K562 (cell line): ENCODE measurements around the gene SLC19A1. TPM values are rescaled to one million over a fixed set of nuclear protein-coding genes. Genes with fewer than 3 reads are reported as not detected.
A peak's percentile ranks its signal among the peaks of the same experiment; 100 is the strongest.

ENCODE experiments used
- BACH1 ChIP-seq: fragments of 200-800 bp; sonication (Bioruptor generic); IDR thresholded peaks from 2 replicates; pipeline ENCODE4 v1.6.1; 2016; ENCODE audit warnings: missing genetic modification characterization, missing compliant biosample characterization
- C11orf30 ChIP-seq: fragments of 450-650 bp; IDR thresholded peaks from 2 replicates; pipeline ENCODE4 v1.6.1; 2016; ENCODE audit warnings: low read depth, mild to moderate bottlenecking
- CAMTA2 ChIP-seq: fragments of 250-450 bp; sonication (Bioruptor Pico); conservative IDR thresholded peaks from 2 replicates; pipeline ENCODE4 v1.5.1; 2022
- CCAR2 ChIP-seq: fragments of 200-400 bp; formaldehyde crosslinking; IDR thresholded peaks from 2 replicates; pipeline ENCODE4 v1.6.1; 2017; ENCODE audit warnings: mild to moderate bottlenecking, low read depth, low read length
- CHD1 ChIP-seq: fragments of 200-600 bp; sonication (generic); IDR thresholded peaks from one replicate; pipeline ENCODE4 v1.6.1; 2012; ENCODE audit warnings: mild to moderate bottlenecking, moderate library complexity, low read length, inconsistent platforms
- FOXJ3 ChIP-seq: sonication (generic); formaldehyde crosslinking; IDR thresholded peaks from 2 replicates; pipeline ENCODE4 v1.4.0; 2020; ENCODE audit warnings: mild to moderate bottlenecking, missing genetic modification reagents
- FOXK2 ChIP-seq, 2 experiments: fragments of 450-650 bp; IDR thresholded peaks in 1 of 2; conservative IDR thresholded peaks in 1 of 2; 2 replicates each; pipeline ENCODE4 v1.6.1; 2016; ENCODE audit warnings: low read depth in 2 of 2, mild to moderate bottlenecking in 1 of 2
- HSF4 ChIP-seq: fragments of 250-450 bp; sonication (Bioruptor Pico); IDR thresholded peaks from 2 replicates; pipeline ENCODE4 v2.1.2; 2022; ENCODE audit warnings: mild to moderate bottlenecking, moderate library complexity, borderline replicate concordance
- MAFF ChIP-seq: IDR thresholded peaks from 2 replicates; pipeline ENCODE4 v1.6.1; 2012; ENCODE audit warnings: low read length, improper control_type of control experiment
- MCM2 ChIP-seq: fragments of 450-650 bp; IDR thresholded peaks from 2 replicates; pipeline ENCODE4 v1.6.1; 2017; ENCODE audit warnings: low read depth, mild to moderate bottlenecking
- NRF1 ChIP-seq, 2 experiments: fragments of 450-650 bp; IDR thresholded peaks in 1 of 2; conservative IDR thresholded peaks in 1 of 2; 2 replicates each; pipeline ENCODE4 v1.6.1; 2014; ENCODE audit warnings: mild to moderate bottlenecking in 2 of 2
- POLR2AphosphoS5 ChIP-seq: IDR thresholded peaks from 2 replicates; pipeline ENCODE4 v1.6.1; 2011; ENCODE audit warnings: mild to moderate bottlenecking, low read depth, low read length, moderate library complexity; ENCODE audit not compliant: control insufficient read depth, insufficient read depth
- POLR2H ChIP-seq: IDR thresholded peaks from 2 replicates; pipeline ENCODE4 v1.6.1; 2016; ENCODE audit warnings: missing genetic modification characterization, low read depth, mild to moderate bottlenecking, control low read depth, missing compliant biosample characterization, moderate library complexity
- PTBP1 ChIP-seq: fragments of 200-400 bp; formaldehyde crosslinking; IDR thresholded peaks from 2 replicates; pipeline ENCODE4 v1.6.1; 2017; ENCODE audit warnings: low read depth, low read length
- SIN3A ChIP-seq, 2 experiments: fragments of 150-350 bp in 1 of 2; IDR thresholded peaks; 2 replicates each; pipeline ENCODE4 v1.6.1; 2011 to 2016; ENCODE audit warnings: borderline replicate concordance in 2 of 2, low read depth in 2 of 2, low read length in 2 of 2, mild to moderate bottlenecking in 2 of 2, moderate library complexity in 2 of 2; ENCODE audit not compliant: control insufficient read depth in 1 of 2
- SRSF1 ChIP-seq: fragments of 200-400 bp; formaldehyde crosslinking; IDR thresholded peaks from 2 replicates; pipeline ENCODE4 v1.6.1; 2017; ENCODE audit warnings: mild to moderate bottlenecking, low read depth, low read length, moderate library complexity
- TRIM28 ChIP-seq: fragments of 450-650 bp; IDR thresholded peaks from 2 replicates; pipeline ENCODE4 v1.6.1; 2017
- ZNF12 ChIP-seq: sonication (generic); formaldehyde crosslinking; IDR thresholded peaks from 2 replicates; pipeline ENCODE4 v1.4.0; 2020; ENCODE audit warnings: mild to moderate bottlenecking, missing genetic modification reagents
- ZNF695 ChIP-seq: fragments of 450-650 bp; formaldehyde crosslinking; IDR thresholded peaks from 2 replicates; pipeline ENCODE4 v1.4.0; 2020; ENCODE audit warnings: mild to moderate bottlenecking, moderate library complexity
- ZNF830 ChIP-seq: fragments of 250-450 bp; sonication (Bioruptor Pico); IDR thresholded peaks from 2 replicates; pipeline ENCODE4 v1.5.0; 2021; ENCODE audit warnings: mild to moderate bottlenecking
- polyA plus RNA-seq, 8 experiments: library from polyadenylated mRNA; depleted of rRNA in 4 of 8; stranded (reverse) in 5 of 8; unstranded in 3 of 8; fragments of >200 nt; fragmentation: Nextera tagmentation in 2 of 8; fragmentation: Illumina TruSeq in 1 of 8; extraction: Ambion mirVana in 2 of 8; extraction: Trizol in 1 of 8; gene quantifications; 2 replicates each; pipeline versions ENCODE4 v1.2.1 to v1.2.3, GENCODE V29; 2011 to 2014; ENCODE audit warnings: inconsistent platforms in 1 of 8, missing spikeins in 1 of 8
- total RNA-seq, 7 experiments: library from RNA; depleted of rRNA in 6 of 7; stranded (reverse); fragments of >200 nt in 6 of 7; fragmentation: Illumina TruSeq in 2 of 7; extraction: Trizol in 2 of 7; gene quantifications; 2 replicates each; pipeline versions ENCODE4 v1.2.1 to v1.2.3, GENCODE V29; 2011 to 2021; ENCODE audit warnings: low replicate concordance in 1 of 7
- TF ChIP-seq, protein P1 (sequence below): fragments of 450-650 bp; conservative IDR thresholded peaks from 2 replicates; pipeline ENCODE4 v1.6.1; 2016; ENCODE audit warnings: missing genetic modification characterization, low read depth, mild to moderate bottlenecking, missing compliant biosample characterization, moderate library complexity
- TF ChIP-seq, protein P2 (sequence below): fragments of 450-650 bp; formaldehyde crosslinking; IDR thresholded peaks from 2 replicates; pipeline ENCODE4 v1.4.0; 2022; ENCODE audit warnings: missing genetic modification characterization
- TF ChIP-seq, protein P3 (sequence below): fragments of 450-650 bp; formaldehyde crosslinking; IDR thresholded peaks from 2 replicates; pipeline ENCODE4 v1.4.0; 2022; ENCODE audit warnings: missing genetic modification characterization
- TF ChIP-seq, protein P4 (sequence below): fragments of 450-650 bp; IDR thresholded peaks from 2 replicates; pipeline ENCODE4 v1.6.1; 2017; ENCODE audit warnings: mild to moderate bottlenecking, moderate library complexity

SLC19A1 gene
- total and polyA plus RNA-seq, 9 of the 15 experiments (the other 6 are each of a cell fraction or from before 2014, with no cell fraction given): 0.65 to 88.7 (median 12.0) TPM

DNA sequence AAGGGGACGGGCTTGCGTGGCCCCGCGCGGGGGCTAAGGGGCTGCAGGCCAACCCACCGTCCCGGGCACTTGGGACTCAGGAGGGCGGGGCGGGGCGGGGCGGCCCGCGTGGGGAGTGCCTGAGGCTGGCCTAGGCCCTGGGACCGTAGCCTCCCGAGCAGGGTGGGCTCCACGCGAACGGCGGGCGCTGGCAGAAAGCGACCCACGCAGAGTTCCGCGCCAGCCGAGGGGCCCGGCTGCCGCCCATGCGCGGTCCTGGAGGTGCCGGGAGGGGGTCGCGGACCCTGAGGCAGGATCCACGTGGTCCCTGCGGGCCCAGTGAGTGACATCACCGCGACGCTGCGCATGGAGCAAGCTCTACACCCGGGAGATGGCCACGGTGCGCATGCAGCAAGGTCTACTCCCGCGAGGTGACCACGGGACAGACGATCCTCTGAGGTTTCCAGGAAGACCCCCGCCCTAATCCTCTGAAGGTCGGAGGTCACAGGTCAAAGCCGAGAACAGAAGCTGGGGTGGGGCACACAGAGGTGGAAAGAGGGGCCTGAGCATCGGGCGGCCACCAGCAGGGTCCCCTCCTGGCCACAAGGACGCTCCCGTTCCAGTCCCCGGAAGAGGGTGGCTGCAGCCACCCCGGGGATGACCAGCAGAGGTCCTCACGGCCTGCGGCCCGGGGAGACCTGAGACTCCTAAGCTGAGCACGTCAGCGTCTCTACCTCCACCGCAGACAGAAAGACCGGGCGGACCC, 13.5 kb upstream of the SLC19A1 start (continued):
- no peak for TF ChIP-seq FOXJ3 (CRISPR knock-in tag)
- no peak for TF ChIP-seq HSF4 (CRISPR knock-in tag)
- TF ChIP-seq CHD1: no peak
- TF ChIP-seq, protein P1, sequence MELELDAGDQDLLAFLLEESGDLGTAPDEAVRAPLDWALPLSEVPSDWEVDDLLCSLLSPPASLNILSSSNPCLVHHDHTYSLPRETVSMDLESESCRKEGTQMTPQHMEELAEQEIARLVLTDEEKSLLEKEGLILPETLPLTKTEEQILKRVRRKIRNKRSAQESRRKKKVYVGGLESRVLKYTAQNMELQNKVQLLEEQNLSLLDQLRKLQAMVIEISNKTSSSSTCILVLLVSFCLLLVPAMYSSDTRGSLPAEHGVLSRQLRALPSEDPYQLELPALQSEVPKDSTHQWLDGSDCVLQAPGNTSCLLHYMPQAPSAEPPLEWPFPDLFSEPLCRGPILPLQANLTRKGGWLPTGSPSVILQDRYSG (tag): peak; percentile 60; the same call in 1 of the 2 replicates
- no peak; the same call in 1 of the 2 replicates for TF ChIP-seq C11orf30
- TF ChIP-seq TRIM28: no peak
- no peak for TF ChIP-seq CCAR2
- TF ChIP-seq POLR2H: no peak
- TF ChIP-seq ZNF830 (CRISPR knock-in tag): no peak
- TF ChIP-seq ZNF12 (CRISPR knock-in tag): 0 out of 2 replicates have a peak, but pooled peaks have one; percentile 36
- no peak for TF ChIP-seq POLR2AphosphoS5
- TF ChIP-seq FOXK2 (conservative IDR thresholded peaks at IDR 0.05 in 1 of 2, IDR thresholded peaks at IDR 0.05 in 1 of 2; ENCODE audit: low read depth in 2 of 2): peak in 1 of 2 experiments; percentile 40; a peak in 2 of 4 replicates
- TF ChIP-seq NRF1 (conservative IDR thresholded peaks at IDR 0.05 in 1 of 2, IDR thresholded peaks at IDR 0.05 in 1 of 2): peak; percentile 87 to 89
- no peak for TF ChIP-seq CAMTA2 (CRISPR knock-in tag)
- TF ChIP-seq, protein P2, sequence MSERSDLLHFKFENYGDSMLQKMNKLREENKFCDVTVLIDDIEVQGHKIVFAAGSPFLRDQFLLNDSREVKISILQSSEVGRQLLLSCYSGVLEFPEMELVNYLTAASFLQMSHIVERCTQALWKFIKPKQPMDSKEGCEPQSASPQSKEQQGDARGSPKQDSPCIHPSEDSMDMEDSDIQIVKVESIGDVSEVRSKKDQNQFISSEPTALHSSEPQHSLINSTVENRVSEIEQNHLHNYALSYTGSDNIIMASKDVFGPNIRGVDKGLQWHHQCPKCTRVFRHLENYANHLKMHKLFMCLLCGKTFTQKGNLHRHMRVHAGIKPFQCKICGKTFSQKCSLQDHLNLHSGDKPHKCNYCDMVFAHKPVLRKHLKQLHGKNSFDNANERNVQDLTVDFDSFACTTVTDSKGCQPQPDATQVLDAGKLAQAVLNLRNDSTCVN: no peak
- no peak for TF ChIP-seq ZNF695 (CRISPR knock-in tag)
- 0 out of 4 replicates have a peak, but pooled peaks of 1 of the 2 experiments have one; percentile 16 for TF ChIP-seq SIN3A (IDR thresholded peaks at IDR 0.05; ENCODE audit: borderline replicate concordance in 2 of 2, control insufficient read depth in 1 of 2, low read depth in 2 of 2, low read length in 2 of 2)
- TF ChIP-seq BACH1 (tag): no peak
- TF ChIP-seq SRSF1: no peak
- TF ChIP-seq, protein P3, sequence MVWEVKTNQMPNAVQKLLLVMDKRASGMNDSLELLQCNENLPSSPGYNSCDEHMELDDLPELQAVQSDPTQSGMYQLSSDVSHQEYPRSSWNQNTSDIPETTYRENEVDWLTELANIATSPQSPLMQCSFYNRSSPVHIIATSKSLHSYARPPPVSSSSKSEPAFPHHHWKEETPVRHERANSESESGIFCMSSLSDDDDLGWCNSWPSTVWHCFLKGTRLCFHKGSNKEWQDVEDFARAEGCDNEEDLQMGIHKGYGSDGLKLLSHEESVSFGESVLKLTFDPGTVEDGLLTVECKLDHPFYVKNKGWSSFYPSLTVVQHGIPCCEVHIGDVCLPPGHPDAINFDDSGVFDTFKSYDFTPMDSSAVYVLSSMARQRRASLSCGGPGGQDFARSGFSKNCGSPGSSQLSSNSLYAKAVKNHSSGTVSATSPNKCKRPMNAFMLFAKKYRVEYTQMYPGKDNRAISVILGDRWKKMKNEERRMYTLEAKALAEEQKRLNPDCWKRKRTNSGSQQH (CRISPR knock-in tag): no peak
- TF ChIP-seq MAFF: no peak
- no peak for TF ChIP-seq PTBP1
- TF ChIP-seq MCM2: no peak
- TF ChIP-seq, protein P4, sequence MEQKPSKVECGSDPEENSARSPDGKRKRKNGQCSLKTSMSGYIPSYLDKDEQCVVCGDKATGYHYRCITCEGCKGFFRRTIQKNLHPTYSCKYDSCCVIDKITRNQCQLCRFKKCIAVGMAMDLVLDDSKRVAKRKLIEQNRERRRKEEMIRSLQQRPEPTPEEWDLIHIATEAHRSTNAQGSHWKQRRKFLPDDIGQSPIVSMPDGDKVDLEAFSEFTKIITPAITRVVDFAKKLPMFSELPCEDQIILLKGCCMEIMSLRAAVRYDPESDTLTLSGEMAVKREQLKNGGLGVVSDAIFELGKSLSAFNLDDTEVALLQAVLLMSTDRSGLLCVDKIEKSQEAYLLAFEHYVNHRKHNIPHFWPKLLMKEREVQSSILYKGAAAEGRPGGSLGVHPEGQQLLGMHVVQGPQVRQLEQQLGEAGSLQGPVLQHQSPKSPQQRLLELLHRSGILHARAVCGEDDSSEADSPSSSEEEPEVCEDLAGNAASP: no peak
